NT2/D1 (cell line): Measurements from ENCODE around the gene COL1A1.

Experiments
- YY1 ChIP-seq: IDR thresholded peaks from 2 replicates; pipeline ENCODE4 v1.6.1; 2011; ENCODE audit not compliant: insufficient read length, insufficient read depth
- ZNF274 ChIP-seq: IDR thresholded peaks from 2 replicates; pipeline ENCODE4 v1.6.1; 2011; ENCODE audit warnings: mild to moderate bottlenecking, low read depth, low read length

GRCh38 chr17:50164697-50164988 is 36.8 kb downstream of the COL1A1 start:
- TF ChIP-seq ZNF274: no peak
- no peak for TF ChIP-seq YY1
